Stimulated activated CD8-positive, alpha-beta memory T cell treated with anti-CD3 and anti-CD28 coated beads, Interleukin-15, amount 100 ng/mL, for 48 hours (primary cell): Measurements from ENCODE around the gene ADGRE2.
A peak's percentile ranks its signal among the peaks of the same experiment; 100 is the strongest.

Experiments
- DNase-seq, 2 donors: peaks; one replicate each; pipeline ENCODE4 v3.0.0-alpha.2; 2020; ENCODE audit warnings: low read depth in 2 of 2

Gene ADGRE2

GRCh38 chr19:14735915-14736314 is 42.4 kb downstream of the ADGRE2 start:
- no peak for DNase-seq

GRCh38 chr19:14733574-14733973 is 44.8 kb downstream of the ADGRE2 start:
- DNase-seq: no peak

- no peak for DNase-seq
These were observed 45.9 kb downstream of the ADGRE2 start for GRCh38 chr19:14732510-14732909.

- DNase-seq: no peak
These were observed 47.2 kb downstream of the ADGRE2 start for GRCh38 chr19:14731200-14731599.

GRCh38 chr19:14728595-14728994 is 49.8 kb downstream of the ADGRE2 start:
- no peak for DNase-seq

- no peak for DNase-seq
These were observed 56.2 kb downstream of the ADGRE2 start for GRCh38 chr19:14722127-14722526.

GRCh38 chr19:14719162-14719561 is 59.2 kb downstream of the ADGRE2 start:
- no peak for DNase-seq

GRCh38 chr19:14718522-14719116 is 59.7 kb downstream of the ADGRE2 start:
- no peak for DNase-seq

- DNase-seq: no peak
These were observed 62.5 kb downstream of the ADGRE2 start for GRCh38 chr19:14715841-14716240.

- DNase-seq: no peak
These were observed 73.9 kb downstream of the ADGRE2 start for GRCh38 chr19:14704450-14704849.

GRCh38 chr19:14703833-14704232 is 74.5 kb downstream of the ADGRE2 start:
- DNase-seq: no peak

- DNase-seq: no peak
These were observed 77.5 kb downstream of the ADGRE2 start for GRCh38 chr19:14700711-14701375.

- no peak for DNase-seq
These were observed 78.7 kb downstream of the ADGRE2 start for GRCh38 chr19:14699641-14700040.

- no peak for DNase-seq
These were observed 82.9 kb downstream of the ADGRE2 start for GRCh38 chr19:14695471-14695870.

GRCh38 chr19:14694641-14695266 is 83.6 kb downstream of the ADGRE2 start:
- no peak for DNase-seq

- peak; percentile 97 for DNase-seq
These were observed 88.5 kb downstream of the ADGRE2 start, which contains the start of gene ZNF333 for GRCh38 chr19:14689598-14690503. TSS of gene ZNF333 (plus strand) at chr19:14690048. CDS start at chr19:14693492, 3,444 bp downstream.

GRCh38 chr19:14686411-14686810 is 91.9 kb downstream of the ADGRE2 start:
- DNase-seq: no peak

GRCh38 chr19:14683439-14683838 is 94.9 kb downstream of the ADGRE2 start:
- DNase-seq: no peak
